Hematopoietic multipotent progenitor cell treated with erythropoietin and hydrocortisone succinate and interleukin-3 and kit ligand, for 6 days (in vitro differentiated cells): ENCODE results near the gene FAM227B.
"Not testable (repeated sequence)": the region's sequence is repeated elsewhere in the genome, so short reads cannot be mapped to it uniquely, and the experiment has no call there.

Experiments
- DNase-seq: peaks from one replicate; pipeline ENCODE4 v3.0.0-alpha.2; 2015

The FAM227B gene

GRCh38 chr15:49620658-49621368 is at the start of gene FAM227B, which contains the start of gene DTWD1:
FAM227B (minus strand) TSS chr15:49620818; CDS start chr15:49615171, 5,647 bp downstream.
DTWD1 (plus strand) TSS chr15:49621048; CDS start chr15:49625168, 4,120 bp downstream.
- DNase-seq: peak; percentile 98

- no peak for DNase-seq
Measured at GRCh38 chr15:49669288-49669687, 48.7 kb upstream of the FAM227B start.

- not testable (repeated sequence) for DNase-seq
Measured at GRCh38 chr15:49666486-49666885, 45.9 kb upstream of the FAM227B start.

- DNase-seq: no peak
Measured at GRCh38 chr15:49664716-49665115, 44.1 kb upstream of the FAM227B start.

GRCh38 chr15:49656734-49657133 is 36.1 kb upstream of the FAM227B start:
- no peak for DNase-seq

- no peak for DNase-seq
Measured at GRCh38 chr15:49652922-49653321, 32.3 kb upstream of the FAM227B start.

GRCh38 chr15:49650676-49651075 is 30.1 kb upstream of the FAM227B start:
- no peak for DNase-seq

- no peak for DNase-seq
Measured at GRCh38 chr15:49649987-49650386, 29.4 kb upstream of the FAM227B start.

GRCh38 chr15:49646891-49647290 is 26.3 kb upstream of the FAM227B start:
- DNase-seq: no peak

GRCh38 chr15:49645941-49646340 is 25.3 kb upstream of the FAM227B start:
- DNase-seq: peak; percentile 34

- DNase-seq: no peak
Measured at GRCh38 chr15:49645277-49645676, 24.7 kb upstream of the FAM227B start.

- DNase-seq: no peak
Measured at GRCh38 chr15:49644364-49644794, 23.8 kb upstream of the FAM227B start.

GRCh38 chr15:49637857-49638256 is 17.2 kb upstream of the FAM227B start:
- DNase-seq: no peak

- no peak for DNase-seq
Measured at GRCh38 chr15:49628379-49628778, 7.8 kb upstream of the FAM227B start.

- DNase-seq: no peak
Measured at GRCh38 chr15:49627407-49627877, 6.8 kb upstream of the FAM227B start.

GRCh38 chr15:49625460-49626036 is 4.9 kb upstream of the FAM227B start:
- DNase-seq: peak; percentile 32

- DNase-seq: peak; percentile 12
Measured at GRCh38 chr15:49624056-49624455, 3.4 kb upstream of the FAM227B start.

GRCh38 chr15:49622561-49622960 is 1.9 kb upstream of the FAM227B start:
- peak; percentile 45 for DNase-seq

- peak; percentile 16 for DNase-seq
Measured at GRCh38 chr15:49621887-49622286, 1.3 kb upstream of the FAM227B start.

- DNase-seq: peak; percentile 52
Measured at GRCh38 chr15:49621401-49621811, 788 bp upstream of the FAM227B start.

- DNase-seq: peak; percentile 66
Measured at GRCh38 chr15:49620199-49620598, 419 bp downstream of the FAM227B start.

GRCh38 chr15:49619226-49619625 is 1.4 kb downstream of the FAM227B start:
- DNase-seq: no peak

- DNase-seq: not testable (repeated sequence)
Measured at GRCh38 chr15:49612240-49612639, 8.4 kb downstream of the FAM227B start.
